ENCODE results near the gene NT5M.

- no peak for TF ChIP-seq EZH2 (IDR thresholded peaks at IDR 0.05)
- no peak for TF ChIP-seq CTCF (IDR thresholded peaks at IDR 0.05 in 2 of 3, conservative IDR thresholded peaks at IDR 0.05 in 1 of 3; ENCODE audit: borderline replicate concordance in 1 of 3, insufficient read depth in 1 of 3, low read depth in 2 of 3, low read length in 2 of 3)
- no peak for TF ChIP-seq SRF (IDR thresholded peaks at IDR 0.05; ENCODE audit: low read depth)
- TF ChIP-seq POLR2A (IDR thresholded peaks at IDR 0.05; ENCODE audit: borderline replicate concordance, extremely low read depth, insufficient read depth, insufficient read length), result no peak
- TF ChIP-seq TCF7L2 (IDR thresholded peaks at IDR 0.05; ENCODE audit: borderline replicate concordance, extremely low read depth, insufficient read depth, insufficient read length), result no peak
Observed at GRCh38 chr17:17328251-17328650, 25.1 kb downstream of the NT5M start.
